H1 (cell line): Measurements from ENCODE around the gene ZHX3. TPM values are rescaled to one million over a fixed set of nuclear protein-coding genes. Genes with fewer than 3 reads are reported as not detected.

Experiments
- ASH2L ChIP-seq: fragments of 200-600, 300-600 bp; sonication (generic); IDR thresholded peaks from one replicate; pipeline ENCODE4 v1.7.1; 2017; ENCODE audit warnings: low read length
- BACH1 ChIP-seq: IDR thresholded peaks from 2 replicates; pipeline ENCODE4 v1.6.1; 2012; ENCODE audit warnings: low read length, improper control_type of control experiment
- CBX5 ChIP-seq: fragments of 300-800, 300-1000 bp; sonication (generic); IDR thresholded peaks from 2 replicates; pipeline ENCODE4 v1.7.1; 2016; ENCODE audit warnings: antibody characterized with exemption, low read length, low read depth
- CEBPB ChIP-seq: IDR thresholded peaks from 2 replicates; pipeline ENCODE4 v1.6.1; 2012; ENCODE audit warnings: low read depth, low read length
- CHD2 ChIP-seq: IDR thresholded peaks from 2 replicates; pipeline ENCODE4 v1.6.1; 2012; ENCODE audit warnings: low read length, improper control_type of control experiment
- CREB1 ChIP-seq: IDR thresholded peaks from 2 replicates; pipeline ENCODE4 v1.6.1; 2012; ENCODE audit warnings: inconsistent platforms
- CTBP2 ChIP-seq: IDR thresholded peaks from 2 replicates; pipeline ENCODE4 v1.7.0; 2011; ENCODE audit warnings: borderline replicate concordance, mild to moderate bottlenecking, moderate library complexity, mixed read lengths, low read length; ENCODE audit not compliant: insufficient read depth, insufficient read length
- EGR1 ChIP-seq: IDR thresholded peaks from 2 replicates; pipeline ENCODE4 v1.6.1; 2011; ENCODE audit warnings: low read depth, low read length, borderline replicate concordance
- EP300 ChIP-seq, 2 experiments: IDR thresholded peaks; 1 replicate in 1 of 2; 2 replicates in 1 of 2; pipeline ENCODE4 v1.6.1; 2011 to 2012; ENCODE audit warnings: low read depth in 2 of 2, low read length in 2 of 2, mild to moderate bottlenecking in 2 of 2, borderline replicate concordance in 1 of 2, inconsistent platforms in 1 of 2, moderate library complexity in 1 of 2
- GTF2F1 ChIP-seq: IDR thresholded peaks from 2 replicates; pipeline ENCODE4 v1.6.1; 2012; ENCODE audit warnings: low read depth, low read length, improper control_type of control experiment, borderline replicate concordance
- HDAC2 ChIP-seq, 2 experiments: fragments of 300-600 bp in 1 of 2; sonication (generic) in 1 of 2; IDR thresholded peaks; 2 replicates each; pipeline ENCODE4 v1.6.1; 2011 to 2012; ENCODE audit warnings: low read depth in 2 of 2, low read length in 2 of 2, mild to moderate bottlenecking in 2 of 2, moderate library complexity in 2 of 2, borderline replicate concordance in 1 of 2, inconsistent platforms in 1 of 2
- JUN ChIP-seq: IDR thresholded peaks from 2 replicates; pipeline ENCODE4 v1.6.1; 2011; ENCODE audit warnings: low read depth, mild to moderate bottlenecking, improper control_type of control experiment, low read length
- KDM4A ChIP-seq: IDR thresholded peaks from one replicate; pipeline ENCODE4 v1.7.1; 2012; ENCODE audit warnings: low read depth, mild to moderate bottlenecking, moderate library complexity, low read length, inconsistent platforms; ENCODE audit not compliant: severe bottlenecking
- PHF8 ChIP-seq: fragments of 200-600 bp; sonication (generic); conservative IDR thresholded peaks from 2 replicates; pipeline ENCODE4 v1.7.1; 2012; ENCODE audit warnings: low read depth, mild to moderate bottlenecking, inconsistent platforms, low read length, moderate library complexity
- POLR2A ChIP-seq, 2 experiments: IDR thresholded peaks; 1 replicate in 1 of 2; 2 replicates in 1 of 2; pipeline ENCODE4 v1.6.1; 2011; ENCODE audit warnings: low read depth in 2 of 2, low read length in 2 of 2, mild to moderate bottlenecking in 2 of 2; ENCODE audit errors: control extremely low read depth in 1 of 2
- RBBP5 ChIP-seq: IDR thresholded peaks from 2 replicates; pipeline ENCODE4 v1.7.1; 2012; ENCODE audit warnings: low read depth, mild to moderate bottlenecking, inconsistent platforms, low read length, moderate library complexity, borderline replicate concordance
- RNF2 ChIP-seq: fragments of 200-900, 300-1000 bp; sonication (generic); IDR thresholded peaks from 2 replicates; pipeline ENCODE4 v1.7.1; 2016; ENCODE audit warnings: borderline replicate concordance, low read depth, mild to moderate bottlenecking, antibody characterized with exemption, low read length; ENCODE audit not compliant: poor library complexity, severe bottlenecking; ENCODE audit errors: missing control alignments
- RXRA ChIP-seq: IDR thresholded peaks from 2 replicates; pipeline ENCODE4 v1.6.1; 2011; ENCODE audit warnings: low read depth, mild to moderate bottlenecking, low read length, moderate library complexity; ENCODE audit not compliant: insufficient read depth
- SAP30 ChIP-seq: fragments of 300-600 bp; sonication (generic); IDR thresholded peaks from 2 replicates; pipeline ENCODE4 v1.7.1; 2012; ENCODE audit warnings: low read length, moderate library complexity, mild to moderate bottlenecking, inconsistent platforms; ENCODE audit not compliant: insufficient read depth, insufficient replicate concordance
- SIX5 ChIP-seq: IDR thresholded peaks from 2 replicates; pipeline ENCODE4 v1.6.1; 2011; ENCODE audit warnings: mild to moderate bottlenecking, low read depth, low read length
- SUZ12 ChIP-seq: fragments of 200-600 bp; sonication (generic); IDR thresholded peaks from 2 replicates; pipeline ENCODE4 v1.6.1; 2012; ENCODE audit warnings: mild to moderate bottlenecking, inconsistent platforms, low read length, moderate library complexity, mixed read lengths
- TAF1 ChIP-seq: IDR thresholded peaks from 2 replicates; pipeline ENCODE4 v1.6.1; 2011; ENCODE audit warnings: mild to moderate bottlenecking, low read depth, low read length
- TAF7 ChIP-seq: optimal IDR thresholded peaks from 2 replicates; pipeline ENCODE3; 2011; ENCODE audit warnings: low read depth, mild to moderate bottlenecking, inconsistent platforms, low read length, moderate library complexity, borderline replicate concordance
- TCF12 ChIP-seq: IDR thresholded peaks from 2 replicates; pipeline ENCODE4 v1.6.1; 2011; ENCODE audit warnings: low read depth, mild to moderate bottlenecking, low read length
- TEAD4 ChIP-seq: IDR thresholded peaks from 2 replicates; pipeline ENCODE4 v1.6.1; 2012; ENCODE audit warnings: low read depth, low read length, inconsistent platforms, mixed read lengths
- YY1 ChIP-seq: IDR thresholded peaks from 2 replicates; pipeline ENCODE4 v1.6.1; 2011; ENCODE audit warnings: low read depth, mild to moderate bottlenecking, low read length
- polyA plus RNA-seq, 7 experiments: library from polyadenylated mRNA; depleted of rRNA in 3 of 7; stranded (reverse) in 5 of 7; unstranded in 2 of 7; fragments of >200 nt in 5 of 7; fragments of 200-250 nt in 2 of 7; gene quantifications; 1 replicate in 5 of 7; 2 replicates in 1 of 7; 4 replicates in 1 of 7; pipeline versions ENCODE4 v1.2.1 to v1.2.3, GENCODE V29; 2011 to 2013; ENCODE audit warnings: missing spikeins in 2 of 7, mixed read lengths in 2 of 7
- total RNA-seq: library from RNA; stranded (reverse); fragmentation: NEBNext Ultra II Directional; extraction: Animal tissue kit (Norgen Biotek cat#: 25700); gene quantifications from 2 replicates; pipeline ENCODE4 v1.2.1, GENCODE V29; 2021

ZHX3 gene
- total and polyA plus RNA-seq, 2 of the 8 experiments (the other 6 are each of a cell fraction or from before 2014, with no cell fraction given), result 1.00 to 7.8 TPM

GRCh38 chr20:41339957-41340326, 22.4 kb upstream of the ZHX3 start (continued):
- TF ChIP-seq KDM4A (no peak), CREB1 (peak; percentile 43; the same call in 1 of the 2 replicates), PHF8 (no peak), SUZ12 (no peak), YY1 (peak; percentile 31; the same call in 1 of the 2 replicates), TAF7 (peak; percentile 44), CEBPB (no peak), RNF2 (no peak), GTF2F1 (peak; percentile 81; the same call in 1 of the 2 replicates), CHD2 (peak; percentile 62; the same call in 1 of the 2 replicates), POLR2A (IDR thresholded peaks at IDR 0.05; ENCODE audit: control extremely low read depth in 1 of 2, low read depth in 2 of 2, low read length in 2 of 2) (no peak), EP300 (IDR thresholded peaks at IDR 0.05; ENCODE audit: borderline replicate concordance in 1 of 2, low read depth in 2 of 2, low read length in 2 of 2) (no peak), RXRA (0 out of 2 replicates have a peak, but pooled peaks have one; percentile 5), SIX5 (no peak), TEAD4 (no peak), EGR1 (peak; percentile 20; the same call in 1 of the 2 replicates), JUN (no peak), TAF1 (no peak), ASH2L (peak; percentile 33), SAP30 (no peak), BACH1 (no peak), RBBP5 (no peak; the same call in 1 of the 2 replicates), CTBP2 (peak; percentile 48), TCF12 (peak; percentile 96), CBX5 (no peak), HDAC2 (IDR thresholded peaks at IDR 0.05; ENCODE audit: borderline replicate concordance in 1 of 2, low read depth in 2 of 2, low read length in 2 of 2) (no peak)
